GM03348 (cell line): ENCODE data around the gene TTLL13.
"Not testable (repeated sequence)": the region's sequence is repeated elsewhere in the genome, so short reads cannot be mapped to it uniquely, and the experiment has no call there.

Experiments used
- DNase-seq: peaks from one replicate; pipeline ENCODE4 v3.0.0; 2012; ENCODE audit warnings: low spot score

The TTLL13 gene

GRCh38 chr15:90234096-90234988 lies 15.0 kb upstream of the TTLL13 start, which contains the start of gene GDPGP1:
Gene GDPGP1 (plus strand): TSS chr15:90234209. CDS start chr15:90240909, 6,700 bp downstream.
- DNase-seq = peak; percentile 100

DNA sequence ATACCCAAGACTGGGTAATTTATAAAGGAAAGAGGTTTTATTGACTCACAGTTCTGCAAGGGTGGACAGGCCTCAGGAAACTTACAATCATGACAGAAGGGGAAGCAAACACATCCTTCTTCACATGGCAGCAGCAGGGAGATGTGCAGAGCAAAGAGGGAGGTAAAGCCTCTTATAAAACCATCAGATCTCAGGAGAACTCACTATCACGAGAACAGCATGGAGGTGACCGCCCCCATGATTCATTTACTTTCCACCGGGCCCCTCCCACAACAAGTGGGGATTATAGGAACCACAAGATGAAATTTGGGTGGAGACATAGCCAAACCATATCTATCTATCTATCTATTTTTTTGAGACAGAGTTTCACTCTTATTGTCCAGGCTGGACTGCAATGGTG lies 10.0 kb upstream of the TTLL13 start:
- DNase-seq = no peak

DNA sequence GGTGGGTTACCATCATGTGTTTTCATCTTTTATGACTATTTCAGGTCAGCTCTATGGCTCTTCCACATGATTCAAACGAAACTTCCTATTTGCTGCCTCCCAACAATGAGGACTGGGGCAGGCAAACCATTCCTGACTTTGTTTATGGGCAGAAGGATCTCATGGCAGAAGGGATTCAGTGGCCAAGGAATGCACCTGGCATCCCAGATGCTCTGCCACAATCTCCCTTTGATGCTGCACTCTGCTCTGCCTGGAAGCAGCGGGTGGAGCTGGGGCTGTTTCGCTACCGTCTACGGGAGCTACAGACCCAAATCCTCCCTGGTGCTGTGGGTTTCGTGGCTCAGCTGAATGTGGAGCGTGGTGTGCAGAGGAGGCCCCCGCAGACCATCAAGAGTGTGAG lies 8.5 kb upstream of the TTLL13 start:
- no peak for DNase-seq

- DNase-seq = no peak
Measured at GRCh38 chr15:90241343-90242192, 7.8 kb upstream of the TTLL13 start.

DNA sequence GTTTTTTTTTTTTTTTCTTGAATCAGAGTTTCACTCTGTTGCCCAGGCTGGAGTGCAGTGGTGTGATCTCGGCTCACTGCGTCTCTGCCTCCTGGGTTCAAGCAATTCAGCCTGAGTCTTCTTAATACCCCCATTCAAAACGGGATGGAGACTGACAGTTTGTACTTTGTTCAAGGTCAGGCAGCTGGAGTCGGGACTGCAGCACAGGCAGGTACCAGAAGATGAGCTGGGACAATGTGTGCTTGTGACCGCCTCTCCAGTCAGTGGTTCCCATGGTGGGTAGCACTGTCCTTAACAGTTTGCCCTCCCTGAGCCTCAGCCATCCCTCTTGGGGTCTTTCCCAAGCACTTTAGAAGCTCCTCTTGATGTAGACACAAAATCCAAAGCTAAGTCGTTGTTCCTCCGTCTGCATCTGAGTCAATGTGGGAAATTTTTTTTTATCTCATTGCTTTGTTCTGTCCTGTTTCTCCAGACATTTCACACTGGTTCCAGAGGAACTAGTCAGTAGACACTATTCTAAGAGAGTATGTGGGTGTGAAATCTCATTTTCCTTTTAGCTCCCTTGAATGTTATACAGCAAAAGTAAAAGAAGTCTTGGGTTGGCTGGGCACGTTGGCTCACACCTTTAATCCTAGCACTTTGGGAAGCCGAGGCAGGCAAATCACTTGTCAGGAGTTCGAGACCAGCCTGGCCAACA lies 5.3 kb upstream of the TTLL13 start:
- no peak for DNase-seq

- no peak for DNase-seq
Measured at GRCh38 chr15:90248789-90249202, 560 bp upstream of the TTLL13 start.

- no peak for DNase-seq
Measured at GRCh38 chr15:90257776-90258175, 8.4 kb downstream of the TTLL13 start.

DNA sequence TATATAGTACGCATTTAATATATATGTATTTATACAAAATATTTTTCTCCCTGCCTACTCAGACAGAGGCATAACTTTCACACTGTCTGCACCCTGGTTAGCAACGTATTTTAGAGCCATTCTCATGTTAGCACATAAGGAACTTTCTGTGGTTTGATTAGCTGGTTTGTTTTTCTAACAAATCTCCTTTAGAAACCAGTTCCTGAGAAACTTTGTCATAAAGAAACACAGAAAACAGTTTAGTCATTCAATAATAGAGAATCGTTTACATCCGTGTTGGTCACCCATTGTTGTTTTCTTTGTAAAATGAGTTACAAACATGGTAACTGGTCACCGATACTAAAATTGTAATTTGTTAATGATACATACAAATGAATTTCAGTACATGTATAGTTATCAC lies 10.2 kb downstream of the TTLL13 start:
- no peak for DNase-seq

- DNase-seq = not testable (repeated sequence)
Measured at GRCh38 chr15:90260731-90261130, 11.4 kb downstream of the TTLL13 start.

DNA sequence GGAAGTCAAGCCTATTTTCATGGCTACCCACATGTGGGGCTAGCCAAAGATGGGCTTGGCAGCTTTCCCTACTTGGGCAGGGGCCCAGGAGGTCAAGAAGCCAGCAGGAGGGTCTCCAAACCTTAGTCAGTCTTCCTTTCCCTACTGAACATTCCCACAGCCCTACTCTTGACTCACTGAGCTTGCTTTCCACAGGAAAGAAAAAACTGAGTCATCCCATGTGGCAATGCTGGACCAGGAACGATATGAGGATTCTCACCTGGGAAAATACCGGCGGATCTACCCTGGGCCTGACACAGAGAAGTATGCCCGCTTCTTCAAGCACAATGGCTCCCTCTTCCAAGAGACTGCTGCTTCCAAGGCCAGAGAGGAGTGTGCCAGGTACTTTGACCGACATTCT lies 12.5 kb downstream of the TTLL13 start:
- DNase-seq = peak; percentile 13

DNA sequence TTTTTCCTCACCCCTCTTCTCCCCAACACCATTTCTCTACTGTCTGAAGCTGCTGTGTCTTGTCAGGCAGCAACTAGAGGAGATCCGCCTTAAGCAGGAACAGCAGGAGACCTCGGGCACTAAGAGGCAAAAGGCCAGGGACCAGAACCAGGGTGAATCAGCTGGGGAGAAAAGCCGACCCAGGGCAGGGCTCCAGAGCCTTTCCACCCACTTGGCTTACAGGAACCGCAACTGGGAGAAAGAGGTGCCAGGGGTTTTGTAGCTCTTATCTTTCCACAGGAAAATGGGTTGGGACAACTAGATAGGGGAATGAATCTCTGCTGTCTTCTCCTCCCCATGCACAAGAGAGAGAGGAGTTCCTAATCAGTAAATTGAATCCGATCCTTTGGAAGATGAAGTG lies 13.1 kb downstream of the TTLL13 start:
- peak; percentile 16 for DNase-seq

- DNase-seq = no peak
Measured at GRCh38 chr15:90264671-90265070, 15.3 kb downstream of the TTLL13 start.

- peak; percentile 94 for DNase-seq
Measured at GRCh38 chr15:90265271-90266060, 16.1 kb downstream of the TTLL13 start, which contains the start of gene NGRN. Gene NGRN (plus strand): TSS chr15:90265672. CDS start chr15:90265713, 41 bp downstream.

GRCh38 chr15:90266061-90266431 lies 16.7 kb downstream of the TTLL13 start:
- peak; percentile 49 for DNase-seq

DNA sequence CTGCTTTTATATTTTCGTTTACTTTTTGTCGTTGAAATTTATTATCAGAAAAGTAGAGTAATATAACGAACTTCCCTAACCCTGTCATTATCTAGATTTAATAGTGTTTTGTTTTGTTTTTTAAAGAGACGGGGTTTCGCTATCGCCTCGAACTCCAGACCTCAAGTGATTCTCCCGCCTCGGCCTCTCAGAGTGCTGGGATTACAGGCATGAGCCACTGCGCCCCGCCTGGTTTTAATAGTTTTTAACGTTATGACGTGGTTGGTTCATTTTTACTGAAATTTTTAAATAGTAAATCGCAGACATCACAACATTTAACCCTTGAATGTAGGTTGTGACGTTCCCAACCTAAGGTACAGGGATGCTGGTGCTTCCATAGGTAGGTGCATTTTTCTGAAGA lies 17.1 kb downstream of the TTLL13 start:
- DNase-seq = no peak

- DNase-seq = no peak
Measured at GRCh38 chr15:90268415-90268814, 19.1 kb downstream of the TTLL13 start.

GRCh38 chr15:90270502-90271150 lies 21.3 kb downstream of the TTLL13 start:
- DNase-seq = no peak

- no peak for DNase-seq
Measured at GRCh38 chr15:90271459-90272166, 22.3 kb downstream of the TTLL13 start.

- DNase-seq = not testable (repeated sequence)
Measured at GRCh38 chr15:90278467-90278866, 29.1 kb downstream of the TTLL13 start.

GRCh38 chr15:90280743-90281142 lies 31.4 kb downstream of the TTLL13 start:
- not testable (repeated sequence) for DNase-seq
